GM21526 (cell line): ENCODE measurements around the gene KLHL40.

Experiments
- ATAC-seq: cut with Tn5 transposase; IDR thresholded peaks from one replicate; pipeline ENCODE4 v1.9.1; 2021; ENCODE audit warnings: moderate library complexity; ENCODE audit not compliant: unreplicated experiment, low FRiP score

The KLHL40 gene

GRCh38 chr3:42701371-42702065 is 16.2 kb downstream of the KLHL40 start:
- ATAC-seq = no peak

- no peak for ATAC-seq
These were observed 17.0 kb downstream of the KLHL40 start, which contains the start of gene HHATL for GRCh38 chr3:42702066-42702951. Gene HHATL, minus strand, starts transcription at chr3:42702798. Its CDS starts 1,972 bp downstream, at chr3:42700826.

- ATAC-seq = no peak
These were observed 17.8 kb downstream of the KLHL40 start for GRCh38 chr3:42702982-42703694.

- no peak for ATAC-seq
These were observed 18.3 kb downstream of the KLHL40 start for GRCh38 chr3:42703695-42704025.

GRCh38 chr3:42704136-42704841 is 19.0 kb downstream of the KLHL40 start:
- ATAC-seq = no peak

- no peak for ATAC-seq
These were observed 19.9 kb downstream of the KLHL40 start for GRCh38 chr3:42705058-42705767.

GRCh38 chr3:42705962-42706585 is 20.7 kb downstream of the KLHL40 start:
- ATAC-seq = no peak

- ATAC-seq = no peak
These were observed 21.6 kb downstream of the KLHL40 start for GRCh38 chr3:42706721-42707619.

- no peak for ATAC-seq
These were observed 22.5 kb downstream of the KLHL40 start for GRCh38 chr3:42707620-42708355.

- no peak for ATAC-seq
These were observed 23.3 kb downstream of the KLHL40 start for GRCh38 chr3:42708611-42709151.

GRCh38 chr3:42709621-42710020 is 24.3 kb downstream of the KLHL40 start:
- ATAC-seq = no peak

GRCh38 chr3:42710323-42711021 is 25.1 kb downstream of the KLHL40 start:
- ATAC-seq = no peak

GRCh38 chr3:42711491-42712343 is 26.4 kb downstream of the KLHL40 start:
- ATAC-seq = no peak

GRCh38 chr3:42712344-42712648 is 27.0 kb downstream of the KLHL40 start:
- ATAC-seq = no peak

GRCh38 chr3:42712688-42713372 is 27.5 kb downstream of the KLHL40 start:
- no peak for ATAC-seq

- ATAC-seq = no peak
These were observed 28.4 kb downstream of the KLHL40 start for GRCh38 chr3:42713747-42714146.
